ENCODE data around the gene ZGPAT. TPM values are rescaled to one million over a fixed set of nuclear protein-coding genes. Genes with fewer than 3 reads are reported as not detected.

The ZGPAT gene
- total and polyA plus RNA-seq, 2 of the 13 experiments (the other 11 are each of a cell fraction or from before 2014, with no cell fraction given) = 23.0 to 41.9 TPM

DNA sequence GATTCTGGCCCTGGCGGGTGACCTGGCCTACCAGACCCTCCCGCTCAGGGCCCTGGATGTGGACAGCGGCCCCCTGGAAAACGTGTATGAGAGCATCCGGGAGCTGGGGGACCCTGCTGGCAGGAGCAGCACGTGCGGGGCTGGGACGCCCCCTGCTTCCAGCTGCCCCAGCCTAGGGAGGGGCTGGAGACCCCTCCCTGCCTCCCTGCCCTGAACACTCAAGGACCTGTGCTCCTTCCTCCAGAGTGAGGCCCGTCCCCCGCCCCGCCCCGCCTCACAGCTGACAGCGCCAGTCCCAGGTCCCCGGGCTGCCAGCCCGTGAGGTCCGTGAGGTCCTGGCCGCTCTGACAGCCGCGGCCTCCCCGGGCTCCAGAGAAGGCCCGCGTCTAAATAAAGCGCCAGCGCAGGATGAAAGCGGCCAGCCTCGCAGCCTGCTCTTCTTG lies 30.9 kb downstream of the ZGPAT start (continued):
- TF ChIP-seq, protein P1, sequence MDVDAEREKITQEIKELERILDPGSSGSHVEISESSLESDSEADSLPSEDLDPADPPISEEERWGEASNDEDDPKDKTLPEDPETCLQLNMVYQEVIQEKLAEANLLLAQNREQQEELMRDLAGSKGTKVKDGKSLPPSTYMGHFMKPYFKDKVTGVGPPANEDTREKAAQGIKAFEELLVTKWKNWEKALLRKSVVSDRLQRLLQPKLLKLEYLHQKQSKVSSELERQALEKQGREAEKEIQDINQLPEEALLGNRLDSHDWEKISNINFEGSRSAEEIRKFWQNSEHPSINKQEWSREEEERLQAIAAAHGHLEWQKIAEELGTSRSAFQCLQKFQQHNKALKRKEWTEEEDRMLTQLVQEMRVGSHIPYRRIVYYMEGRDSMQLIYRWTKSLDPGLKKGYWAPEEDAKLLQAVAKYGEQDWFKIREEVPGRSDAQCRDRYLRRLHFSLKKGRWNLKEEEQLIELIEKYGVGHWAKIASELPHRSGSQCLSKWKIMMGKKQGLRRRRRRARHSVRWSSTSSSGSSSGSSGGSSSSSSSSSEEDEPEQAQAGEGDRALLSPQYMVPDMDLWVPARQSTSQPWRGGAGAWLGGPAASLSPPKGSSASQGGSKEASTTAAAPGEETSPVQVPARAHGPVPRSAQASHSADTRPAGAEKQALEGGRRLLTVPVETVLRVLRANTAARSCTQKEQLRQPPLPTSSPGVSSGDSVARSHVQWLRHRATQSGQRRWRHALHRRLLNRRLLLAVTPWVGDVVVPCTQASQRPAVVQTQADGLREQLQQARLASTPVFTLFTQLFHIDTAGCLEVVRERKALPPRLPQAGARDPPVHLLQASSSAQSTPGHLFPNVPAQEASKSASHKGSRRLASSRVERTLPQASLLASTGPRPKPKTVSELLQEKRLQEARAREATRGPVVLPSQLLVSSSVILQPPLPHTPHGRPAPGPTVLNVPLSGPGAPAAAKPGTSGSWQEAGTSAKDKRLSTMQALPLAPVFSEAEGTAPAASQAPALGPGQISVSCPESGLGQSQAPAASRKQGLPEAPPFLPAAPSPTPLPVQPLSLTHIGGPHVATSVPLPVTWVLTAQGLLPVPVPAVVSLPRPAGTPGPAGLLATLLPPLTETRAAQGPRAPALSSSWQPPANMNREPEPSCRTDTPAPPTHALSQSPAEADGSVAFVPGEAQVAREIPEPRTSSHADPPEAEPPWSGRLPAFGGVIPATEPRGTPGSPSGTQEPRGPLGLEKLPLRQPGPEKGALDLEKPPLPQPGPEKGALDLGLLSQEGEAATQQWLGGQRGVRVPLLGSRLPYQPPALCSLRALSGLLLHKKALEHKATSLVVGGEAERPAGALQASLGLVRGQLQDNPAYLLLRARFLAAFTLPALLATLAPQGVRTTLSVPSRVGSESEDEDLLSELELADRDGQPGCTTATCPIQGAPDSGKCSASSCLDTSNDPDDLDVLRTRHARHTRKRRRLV (CRISPR knock-in tag; IDR thresholded peaks at IDR 0.05) = peak; percentile 61; the same call in 1 of the 2 replicates
- TF ChIP-seq, protein P2, sequence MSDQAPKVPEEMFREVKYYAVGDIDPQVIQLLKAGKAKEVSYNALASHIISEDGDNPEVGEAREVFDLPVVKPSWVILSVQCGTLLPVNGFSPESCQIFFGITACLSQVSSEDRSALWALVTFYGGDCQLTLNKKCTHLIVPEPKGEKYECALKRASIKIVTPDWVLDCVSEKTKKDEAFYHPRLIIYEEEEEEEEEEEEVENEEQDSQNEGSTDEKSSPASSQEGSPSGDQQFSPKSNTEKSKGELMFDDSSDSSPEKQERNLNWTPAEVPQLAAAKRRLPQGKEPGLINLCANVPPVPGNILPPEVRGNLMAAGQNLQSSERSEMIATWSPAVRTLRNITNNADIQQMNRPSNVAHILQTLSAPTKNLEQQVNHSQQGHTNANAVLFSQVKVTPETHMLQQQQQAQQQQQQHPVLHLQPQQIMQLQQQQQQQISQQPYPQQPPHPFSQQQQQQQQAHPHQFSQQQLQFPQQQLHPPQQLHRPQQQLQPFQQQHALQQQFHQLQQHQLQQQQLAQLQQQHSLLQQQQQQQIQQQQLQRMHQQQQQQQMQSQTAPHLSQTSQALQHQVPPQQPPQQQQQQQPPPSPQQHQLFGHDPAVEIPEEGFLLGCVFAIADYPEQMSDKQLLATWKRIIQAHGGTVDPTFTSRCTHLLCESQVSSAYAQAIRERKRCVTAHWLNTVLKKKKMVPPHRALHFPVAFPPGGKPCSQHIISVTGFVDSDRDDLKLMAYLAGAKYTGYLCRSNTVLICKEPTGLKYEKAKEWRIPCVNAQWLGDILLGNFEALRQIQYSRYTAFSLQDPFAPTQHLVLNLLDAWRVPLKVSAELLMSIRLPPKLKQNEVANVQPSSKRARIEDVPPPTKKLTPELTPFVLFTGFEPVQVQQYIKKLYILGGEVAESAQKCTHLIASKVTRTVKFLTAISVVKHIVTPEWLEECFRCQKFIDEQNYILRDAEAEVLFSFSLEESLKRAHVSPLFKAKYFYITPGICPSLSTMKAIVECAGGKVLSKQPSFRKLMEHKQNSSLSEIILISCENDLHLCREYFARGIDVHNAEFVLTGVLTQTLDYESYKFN (CRISPR knock-in tag; conservative IDR thresholded peaks at IDR 0.05) = no peak
- TF ChIP-seq ZNF883 (CRISPR knock-in tag; IDR thresholded peaks at IDR 0.05; ENCODE audit: not compliant biosample characterization) = no peak
- TF ChIP-seq, protein P3, sequence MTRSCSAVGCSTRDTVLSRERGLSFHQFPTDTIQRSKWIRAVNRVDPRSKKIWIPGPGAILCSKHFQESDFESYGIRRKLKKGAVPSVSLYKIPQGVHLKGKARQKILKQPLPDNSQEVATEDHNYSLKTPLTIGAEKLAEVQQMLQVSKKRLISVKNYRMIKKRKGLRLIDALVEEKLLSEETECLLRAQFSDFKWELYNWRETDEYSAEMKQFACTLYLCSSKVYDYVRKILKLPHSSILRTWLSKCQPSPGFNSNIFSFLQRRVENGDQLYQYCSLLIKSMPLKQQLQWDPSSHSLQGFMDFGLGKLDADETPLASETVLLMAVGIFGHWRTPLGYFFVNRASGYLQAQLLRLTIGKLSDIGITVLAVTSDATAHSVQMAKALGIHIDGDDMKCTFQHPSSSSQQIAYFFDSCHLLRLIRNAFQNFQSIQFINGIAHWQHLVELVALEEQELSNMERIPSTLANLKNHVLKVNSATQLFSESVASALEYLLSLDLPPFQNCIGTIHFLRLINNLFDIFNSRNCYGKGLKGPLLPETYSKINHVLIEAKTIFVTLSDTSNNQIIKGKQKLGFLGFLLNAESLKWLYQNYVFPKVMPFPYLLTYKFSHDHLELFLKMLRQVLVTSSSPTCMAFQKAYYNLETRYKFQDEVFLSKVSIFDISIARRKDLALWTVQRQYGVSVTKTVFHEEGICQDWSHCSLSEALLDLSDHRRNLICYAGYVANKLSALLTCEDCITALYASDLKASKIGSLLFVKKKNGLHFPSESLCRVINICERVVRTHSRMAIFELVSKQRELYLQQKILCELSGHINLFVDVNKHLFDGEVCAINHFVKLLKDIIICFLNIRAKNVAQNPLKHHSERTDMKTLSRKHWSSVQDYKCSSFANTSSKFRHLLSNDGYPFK (CRISPR knock-in tag; IDR thresholded peaks at IDR 0.05; ENCODE audit: borderline replicate concordance) = peak; percentile 56; the same call in 1 of the 2 replicates
- 0 out of 2 replicates have a peak, but pooled peaks have one; percentile 3 for TF ChIP-seq KAT7 (CRISPR knock-in tag; IDR thresholded peaks at IDR 0.05; ENCODE audit: borderline replicate concordance)
- TF ChIP-seq, protein P4, sequence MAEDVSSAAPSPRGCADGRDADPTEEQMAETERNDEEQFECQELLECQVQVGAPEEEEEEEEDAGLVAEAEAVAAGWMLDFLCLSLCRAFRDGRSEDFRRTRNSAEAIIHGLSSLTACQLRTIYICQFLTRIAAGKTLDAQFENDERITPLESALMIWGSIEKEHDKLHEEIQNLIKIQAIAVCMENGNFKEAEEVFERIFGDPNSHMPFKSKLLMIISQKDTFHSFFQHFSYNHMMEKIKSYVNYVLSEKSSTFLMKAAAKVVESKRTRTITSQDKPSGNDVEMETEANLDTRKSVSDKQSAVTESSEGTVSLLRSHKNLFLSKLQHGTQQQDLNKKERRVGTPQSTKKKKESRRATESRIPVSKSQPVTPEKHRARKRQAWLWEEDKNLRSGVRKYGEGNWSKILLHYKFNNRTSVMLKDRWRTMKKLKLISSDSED (CRISPR knock-in tag; IDR thresholded peaks at IDR 0.05) = peak; percentile 27; the same call in 1 of the 2 replicates
- TF ChIP-seq, protein P5, sequence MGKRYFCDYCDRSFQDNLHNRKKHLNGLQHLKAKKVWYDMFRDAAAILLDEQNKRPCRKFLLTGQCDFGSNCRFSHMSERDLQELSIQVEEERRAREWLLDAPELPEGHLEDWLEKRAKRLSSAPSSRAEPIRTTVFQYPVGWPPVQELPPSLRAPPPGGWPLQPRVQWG (CRISPR knock-in tag; IDR thresholded peaks at IDR 0.05; ENCODE audit: borderline replicate concordance, low read depth) = no peak
- no peak for TF ChIP-seq PTBP1 (IDR thresholded peaks at IDR 0.05; ENCODE audit: low read depth, low read length, poor library complexity, severe bottlenecking)
- 0 out of 2 replicates have a peak, but pooled peaks have one; percentile 70 for TF ChIP-seq ZNF34 (CRISPR knock-in tag; IDR thresholded peaks at IDR 0.05; ENCODE audit: borderline replicate concordance)
- TF ChIP-seq, protein P6, sequence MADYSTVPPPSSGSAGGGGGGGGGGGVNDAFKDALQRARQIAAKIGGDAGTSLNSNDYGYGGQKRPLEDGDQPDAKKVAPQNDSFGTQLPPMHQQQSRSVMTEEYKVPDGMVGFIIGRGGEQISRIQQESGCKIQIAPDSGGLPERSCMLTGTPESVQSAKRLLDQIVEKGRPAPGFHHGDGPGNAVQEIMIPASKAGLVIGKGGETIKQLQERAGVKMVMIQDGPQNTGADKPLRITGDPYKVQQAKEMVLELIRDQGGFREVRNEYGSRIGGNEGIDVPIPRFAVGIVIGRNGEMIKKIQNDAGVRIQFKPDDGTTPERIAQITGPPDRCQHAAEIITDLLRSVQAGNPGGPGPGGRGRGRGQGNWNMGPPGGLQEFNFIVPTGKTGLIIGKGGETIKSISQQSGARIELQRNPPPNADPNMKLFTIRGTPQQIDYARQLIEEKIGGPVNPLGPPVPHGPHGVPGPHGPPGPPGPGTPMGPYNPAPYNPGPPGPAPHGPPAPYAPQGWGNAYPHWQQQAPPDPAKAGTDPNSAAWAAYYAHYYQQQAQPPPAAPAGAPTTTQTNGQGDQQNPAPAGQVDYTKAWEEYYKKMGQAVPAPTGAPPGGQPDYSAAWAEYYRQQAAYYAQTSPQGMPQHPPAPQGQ (CRISPR knock-in tag; IDR thresholded peaks at IDR 0.05; ENCODE audit: borderline replicate concordance) = no peak
- 0 out of 2 replicates have a peak, but pooled peaks have one; percentile 9 for TF ChIP-seq NFE2L1 (CRISPR knock-in tag; IDR thresholded peaks at IDR 0.05; ENCODE audit: borderline replicate concordance)
- TF ChIP-seq ZC3H4 (CRISPR knock-in tag; IDR thresholded peaks at IDR 0.05; ENCODE audit: borderline replicate concordance) = no peak
